HG02885 (cell line): ENCODE measurements around the gene SLC38A8.

ENCODE experiments used
- ATAC-seq: cut with Tn5 transposase; IDR thresholded peaks from one replicate; pipeline ENCODE4 v1.9.1; 2021; ENCODE audit warnings: mild to moderate bottlenecking; ENCODE audit not compliant: unreplicated experiment, poor library complexity

Gene SLC38A8

GRCh38 chr16:83973581-83974385, 68.8 kb downstream of the SLC38A8 start:
- ATAC-seq: no peak

- ATAC-seq: no peak
Measured at GRCh38 chr16:83973077-83973476, 69.5 kb downstream of the SLC38A8 start.

DNA sequence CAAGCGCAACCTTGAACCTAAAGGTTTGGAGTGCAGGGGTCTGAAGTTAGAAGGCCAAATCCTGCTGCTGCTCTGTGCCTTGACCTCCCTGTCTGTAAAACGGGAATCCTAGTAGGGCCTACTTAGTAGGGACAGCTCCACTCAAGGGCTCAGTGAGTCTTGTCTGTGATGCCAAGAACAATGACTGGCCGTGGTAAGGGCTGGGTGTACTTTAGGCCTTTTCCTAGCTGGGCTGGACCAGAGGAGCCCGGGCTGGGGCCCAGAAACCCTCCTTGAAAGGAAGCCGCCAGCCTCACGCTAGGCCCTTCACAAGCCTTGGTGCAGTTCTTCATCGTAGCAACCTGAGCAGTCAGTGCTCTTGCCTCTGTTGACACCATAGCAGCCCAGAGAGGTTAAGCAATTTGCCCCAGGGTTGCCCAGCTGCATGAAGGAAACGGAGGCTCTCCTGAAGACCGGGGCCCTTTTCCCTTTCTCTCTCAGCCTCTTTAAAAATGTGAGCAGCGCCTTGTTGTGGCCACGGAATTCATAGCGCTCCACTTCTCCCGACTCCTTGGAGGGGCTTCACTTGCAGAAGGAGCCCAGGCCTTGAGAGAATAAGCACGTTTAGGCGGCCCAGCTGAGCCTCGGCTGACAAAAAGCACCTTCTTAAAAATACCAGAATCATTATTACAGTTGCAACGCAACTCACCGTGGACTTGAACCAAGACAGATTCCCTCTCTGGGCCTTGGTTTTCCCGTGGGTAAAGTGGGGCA, 70.2 kb downstream of the SLC38A8 start:
- no peak for ATAC-seq

DNA sequence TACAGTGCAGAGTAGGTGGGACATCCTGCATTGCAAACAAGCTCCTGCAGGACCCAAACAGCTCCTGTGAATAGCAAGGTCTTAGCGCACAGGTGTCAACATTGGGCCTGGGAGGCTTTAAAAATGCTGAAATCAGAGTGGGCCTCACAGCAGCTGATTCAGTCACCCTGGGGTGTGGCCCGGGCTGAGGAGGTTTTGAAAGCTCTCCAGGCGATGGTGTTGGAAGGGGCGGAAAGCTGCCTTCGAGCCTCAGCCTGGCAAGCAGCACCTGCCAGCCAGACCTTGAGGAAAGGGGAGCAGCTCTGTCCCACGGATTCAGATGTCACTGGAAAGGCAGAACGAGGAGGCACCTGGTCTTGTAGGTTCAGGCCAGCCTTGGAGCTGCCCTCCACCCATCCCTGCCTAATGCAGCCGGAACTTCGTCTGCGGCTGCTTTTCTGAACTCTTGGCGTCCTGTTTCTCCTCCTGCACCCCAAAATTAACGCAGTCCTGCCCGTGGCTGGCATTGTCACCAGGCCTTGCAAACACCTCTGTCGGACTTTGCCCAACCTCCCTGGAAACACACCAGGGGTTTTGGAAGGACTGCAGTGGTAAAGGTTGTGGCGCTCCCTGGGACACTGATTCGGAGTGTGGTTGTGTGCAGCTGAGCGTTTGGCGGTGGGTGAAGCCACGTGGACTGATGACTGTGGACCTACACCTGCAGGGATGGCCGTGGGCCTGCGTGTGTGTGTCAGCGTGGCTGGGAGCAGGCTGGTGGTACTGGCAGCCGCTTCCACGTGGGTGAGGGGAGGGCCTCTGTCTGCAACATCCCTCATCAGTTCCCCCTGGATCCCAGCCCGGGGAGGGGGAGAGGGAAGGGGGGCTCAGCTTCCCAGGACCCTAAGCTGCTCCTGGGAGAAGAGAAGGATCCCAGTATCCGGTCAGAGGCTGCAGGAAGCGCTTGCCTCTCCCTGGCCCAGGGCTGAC, 71.1 kb downstream of the SLC38A8 start:
- ATAC-seq: no peak

GRCh38 chr16:83970430-83970815, 72.2 kb downstream of the SLC38A8 start:
- no peak for ATAC-seq

GRCh38 chr16:83969771-83970429, 72.7 kb downstream of the SLC38A8 start:
- no peak for ATAC-seq

GRCh38 chr16:83968891-83969649, 73.5 kb downstream of the SLC38A8 start:
- no peak for ATAC-seq

GRCh38 chr16:83968306-83968851, 74.2 kb downstream of the SLC38A8 start:
- ATAC-seq: no peak

GRCh38 chr16:83967838-83968305, 74.7 kb downstream of the SLC38A8 start, which contains the start of gene NECAB2:
TSS of gene NECAB2 (plus strand) at chr16:83968244. CDS start at chr16:83968649, 405 bp downstream.
- no peak for ATAC-seq

DNA sequence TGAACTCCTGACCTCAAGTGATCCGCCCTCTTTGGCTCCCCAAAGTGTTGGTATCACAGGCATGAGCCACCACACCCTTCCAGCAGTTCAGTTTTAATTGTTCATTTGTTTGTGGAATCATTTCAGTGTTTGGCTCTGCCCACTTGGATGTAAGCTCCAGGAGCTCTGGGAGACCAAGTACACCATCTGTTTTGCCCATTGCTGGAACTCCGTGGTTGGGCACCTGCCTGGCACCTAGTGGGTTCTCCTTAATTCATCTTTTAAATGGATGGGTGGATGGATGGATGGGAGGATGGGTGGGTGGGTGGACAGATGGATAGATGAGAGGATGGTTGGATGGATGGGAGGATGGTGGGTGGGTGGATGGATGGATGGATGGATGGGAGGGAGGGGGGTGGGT, 75.5 kb downstream of the SLC38A8 start:
- no peak for ATAC-seq

DNA sequence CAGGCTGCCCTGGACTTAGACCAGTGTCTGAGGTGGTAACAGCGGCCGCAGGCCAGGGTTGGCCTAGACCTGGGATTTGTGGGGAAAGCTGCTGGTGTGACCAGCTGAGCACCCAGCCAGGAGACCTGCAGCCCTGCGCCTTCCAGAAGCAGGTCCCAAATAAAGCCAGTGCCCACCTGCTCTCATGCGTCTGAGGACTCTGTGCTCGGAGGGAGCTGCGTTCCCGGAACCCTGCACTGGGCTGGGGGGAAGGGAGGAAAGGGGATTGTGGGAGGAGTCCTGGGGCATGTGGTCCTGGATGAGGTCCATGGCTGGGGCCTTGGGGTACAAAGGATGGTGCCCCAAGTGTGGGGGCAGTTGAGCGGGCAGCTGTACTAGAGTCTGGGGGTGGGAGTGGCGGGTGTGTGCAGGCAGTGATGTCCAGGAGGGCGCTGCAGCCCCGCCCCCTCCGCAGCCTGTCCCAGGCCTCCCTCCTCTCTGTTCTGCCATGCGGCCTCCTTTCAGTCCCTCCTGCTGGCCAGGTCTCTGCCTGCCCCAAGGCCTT, 76.4 kb downstream of the SLC38A8 start:
- ATAC-seq: no peak

DNA sequence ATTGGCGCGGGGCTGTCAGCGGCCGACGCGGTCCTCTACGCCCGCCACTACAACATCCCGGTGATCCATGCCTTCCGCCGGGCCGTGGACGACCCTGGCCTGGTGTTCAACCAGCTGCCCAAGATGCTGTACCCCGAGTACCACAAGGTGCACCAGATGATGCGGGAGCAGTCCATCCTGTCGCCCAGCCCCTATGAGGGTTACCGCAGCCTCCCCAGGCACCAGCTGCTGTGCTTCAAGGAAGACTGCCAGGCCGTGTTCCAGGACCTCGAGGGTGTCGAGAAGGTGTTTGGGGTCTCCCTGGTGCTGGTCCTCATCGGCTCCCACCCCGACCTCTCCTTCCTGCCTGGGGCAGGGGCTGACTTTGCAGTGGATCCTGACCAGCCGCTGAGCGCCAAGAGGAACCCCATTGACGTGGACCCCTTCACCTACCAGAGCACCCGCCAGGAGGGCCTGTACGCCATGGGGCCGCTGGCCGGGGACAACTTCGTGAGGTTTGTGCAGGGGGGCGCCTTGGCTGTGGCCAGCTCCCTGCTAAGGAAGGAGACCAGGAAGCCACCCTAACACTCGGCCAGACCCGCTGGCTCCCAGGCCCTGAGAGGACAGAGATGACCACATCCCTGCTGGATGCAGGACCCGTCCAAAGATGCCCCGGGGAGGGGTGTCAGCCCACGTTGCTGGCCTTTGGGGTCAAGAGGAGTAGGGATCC, 77.0 kb downstream of the SLC38A8 start:
- ATAC-seq: no peak

DNA sequence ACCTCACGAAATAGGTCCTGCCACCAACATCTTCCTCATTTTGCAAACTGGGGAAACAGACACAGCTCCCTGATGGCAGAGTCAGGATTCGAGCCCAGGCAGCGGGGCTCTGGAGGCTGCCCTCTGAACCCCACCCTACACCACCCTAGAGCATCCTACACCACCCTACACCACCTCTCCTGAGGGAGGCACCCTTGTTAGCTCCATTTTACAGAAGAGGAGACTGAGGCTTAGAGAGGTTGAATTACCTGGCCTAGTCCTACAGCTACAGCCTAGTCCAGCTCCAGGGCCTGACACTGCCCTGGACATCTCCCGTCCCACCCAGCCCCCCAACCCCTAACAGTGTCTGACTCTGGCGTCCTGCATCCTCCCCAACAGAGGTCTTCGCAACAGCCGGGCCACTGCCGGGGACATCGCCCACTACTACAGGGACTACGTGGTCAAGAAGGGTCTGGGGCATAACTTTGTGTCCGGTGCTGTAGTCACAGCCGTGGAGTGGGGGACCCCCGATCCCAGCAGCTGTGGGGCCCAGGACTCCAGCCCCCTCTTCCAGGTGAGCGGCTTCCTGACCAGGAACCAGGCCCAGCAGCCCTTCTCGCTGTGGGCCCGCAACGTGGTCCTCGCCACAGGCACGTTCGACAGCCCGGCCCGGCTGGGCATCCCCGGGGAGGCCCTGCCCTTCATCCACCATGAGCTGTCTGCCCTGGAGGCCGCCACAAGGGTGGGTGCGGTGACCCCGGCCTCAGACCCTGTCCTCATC, 77.7 kb downstream of the SLC38A8 start:
- no peak for ATAC-seq

GRCh38 chr16:83963277-83964119, 79.1 kb downstream of the SLC38A8 start:
- no peak for ATAC-seq

GRCh38 chr16:83961591-83961990, 81.0 kb downstream of the SLC38A8 start:
- ATAC-seq: no peak

DNA sequence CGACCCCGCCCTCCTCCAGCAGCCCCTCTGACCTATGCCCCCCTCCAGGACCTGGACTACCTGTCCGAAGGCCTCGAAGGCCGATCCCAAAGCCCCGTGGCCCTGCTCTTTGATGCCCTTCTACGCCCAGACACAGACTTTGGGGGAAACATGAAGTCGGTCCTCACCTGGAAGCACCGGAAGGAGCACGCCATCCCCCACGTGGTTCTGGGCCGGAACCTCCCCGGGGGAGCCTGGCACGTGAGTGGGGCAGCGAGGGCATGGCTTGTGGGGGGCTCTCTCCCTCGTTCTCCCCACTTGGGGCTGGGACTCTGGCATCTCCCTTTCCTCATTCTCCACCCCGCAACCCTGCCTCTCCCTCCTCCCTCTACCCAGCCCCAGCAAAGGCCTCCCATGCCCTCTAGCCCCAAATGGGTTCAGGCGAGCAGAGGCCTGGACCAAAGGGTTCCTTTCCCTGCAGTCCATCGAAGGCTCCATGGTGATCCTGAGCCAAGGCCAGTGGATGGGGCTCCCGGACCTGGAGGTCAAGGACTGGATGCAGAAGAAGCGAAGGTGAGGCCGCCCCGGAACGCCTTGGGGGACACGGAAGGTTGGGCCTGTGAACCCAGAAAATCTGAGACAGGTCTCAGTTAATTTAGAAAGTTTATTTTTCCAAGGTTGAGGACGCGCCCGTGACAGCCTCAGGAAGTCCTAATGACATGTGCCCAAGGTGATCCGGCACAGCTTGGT, 81.9 kb downstream of the SLC38A8 start:
- ATAC-seq: no peak
